Heart left ventricle (tissue), 16 donors: ENCODE data around the gene CCDC7. TPM values are rescaled to one million over a fixed set of nuclear protein-coding genes. Genes with fewer than 3 reads are reported as not detected.

Experiments
- ATAC-seq, 4 donors: fragments of 200-7000 bp; cut with Tn5 transposase; one replicate each; pipeline ENCODE4 v1.9.1; 2020 to 2022; ENCODE audit warnings: moderate library complexity in 4 of 4, mild to moderate bottlenecking in 3 of 4, moderate number of reproducible peaks in 1 of 4
- DNase-seq, 5 donors: peaks; one replicate each; pipeline ENCODE4 v3.0.0-alpha.2; 2020
- H3K27ac ChIP-seq, 12 donors: fragments of 200-600 bp; sonication (generic) in 4 of 12; one replicate each; pipeline versions ENCODE4 v1.5.0 to v1.8.0; 2016 to 2022; ENCODE audit warnings: mild to moderate bottlenecking in 2 of 12
- H3K27me3 ChIP-seq, 9 donors: fragments of 200-600 bp; sonication (generic) in 2 of 9; one replicate each; pipeline versions ENCODE4 v1.5.1 to v1.8.0; 2016 to 2022; ENCODE audit warnings: mild to moderate bottlenecking in 3 of 9
- H3K36me3 ChIP-seq, 9 donors: fragments of 200-600 bp; sonication (generic) in 2 of 9; one replicate each; pipeline versions ENCODE4 v1.5.0 to v1.8.0; 2018 to 2022; ENCODE audit warnings: mild to moderate bottlenecking in 2 of 9
- H3K4me1 ChIP-seq, 12 donors: fragments of 200-600 bp; sonication (generic) in 4 of 12; one replicate each; pipeline versions ENCODE4 v1.5.0 to v1.8.0; 2016 to 2022; ENCODE audit warnings: mild to moderate bottlenecking in 3 of 12
- H3K4me3 ChIP-seq, 12 donors: fragments of 200-600 bp; sonication (generic) in 4 of 12; one replicate each; pipeline versions ENCODE4 v1.5.0 to v1.8.0; 2017 to 2022; ENCODE audit warnings: mild to moderate bottlenecking in 9 of 12, moderate library complexity in 4 of 12
- H3K9me3 ChIP-seq, 12 donors: fragments of 200-600 bp; sonication (generic) in 4 of 12; one replicate each; pipeline versions ENCODE4 v1.5.0 to v1.8.0; 2016 to 2022; ENCODE audit warnings: mild to moderate bottlenecking in 1 of 12
- CTCF ChIP-seq, 12 donors: fragments of 200-600 bp; sonication (generic) in 4 of 12; IDR thresholded peaks; one replicate each; pipeline versions ENCODE4 v1.5.0 to v1.8.0; 2018 to 2022; ENCODE audit warnings: antibody characterized with exemption in 12 of 12, mild to moderate bottlenecking in 5 of 12
- POLR2A ChIP-seq, 2 donors: fragments of 450-650 bp; IDR thresholded peaks; one replicate each; pipeline ENCODE4 v1.6.1; 2017; ENCODE audit warnings: antibody characterized with exemption in 2 of 2, mild to moderate bottlenecking in 2 of 2, moderate library complexity in 2 of 2
- WGBS, 4 donors: extraction: QIAGEN DNeasy Blood & Tissue Kit in 2 of 4; methylation state at CpG; one replicate each; pipeline versions ENCODE4 v1.1.5 to v1.1.7; 2013 to 2018; 5-methylcytosine and 5-hydroxymethylcytosine counted together
- intact Hi-C, 10 donors: fragments of 100-400 bp; cut with DNase I; formaldehyde crosslinking; loops; one replicate each; pipeline versions ENCODE4 v1.11.1 to v1.14.2; 2022
- polyA plus RNA-seq, 2 donors: library from polyadenylated mRNA; stranded (reverse); fragments of 200-250 nt; gene quantifications; one replicate each; pipeline ENCODE4 v1.2.3, GENCODE V29; 2013
- total RNA-seq, 9 donors: library from RNA; depleted of rRNA in 2 of 9; stranded (reverse); fragments of >200 nt in 2 of 9; fragmentation: NEBNext Ultra II Directional in 3 of 9; extraction: Animal tissue kit (Norgen Biotek cat#: 25700) in 3 of 9; gene quantifications; one replicate each; pipeline versions ENCODE4 v1.1.0 to v1.2.4, GENCODE V29; 2016 to 2023
- donor health status: ischemic (EF 13 %, LVEDD 7.1; RV severe dilation, severe dysfunction).
- donor health status: healthy with polysubstance abuse.
- donor health status: DM: no; HTN: yes; CAD: no.
- donor health status: DM: no; HTN: no; CAD: no.
- donor health status: ischemic (EF 25% LVEDD 6.9; RV normal size, moderate dysfunction).
- donor health status: ischemic (EF 25% LVEDD 5.7; RV mildly dilated, moderate dysfunction).
- donor health status: healthy.
- donor health status: DM: yes; HTN: yes; CAD: no.
- donor health status: ischemic (EF 35%, LVEDD 5.7; RV mildly dilated, moderate dysfunction).
- donor health status: nonischemic (EF 11% LVEDD 7.7; RV severe dilation, severe dysfunction).
- donor health status: DM: yes; HTN: yes; CAD: no.
- donor health status: PGD.
- donor health status: ischemic (EF 29% LVEDD 5.4; RV normal size, mild dysfunction).
- donor health status: nonischemic (EF 23%, LVEDD 6.1; RV moderate dilation, normal function).

CCDC7 gene
- total and polyA plus RNA-seq, 11 donors, result 1.5 to 41.3 (median 22.4) TPM

- H3K4me3 ChIP-seq, result no peak overlapping the region
- 8 to 57% (median 34%) methylated on average over 2 of the region's 2 CpGs for WGBS, 4 donors
- TF ChIP-seq CTCF (IDR thresholded peaks at IDR 0.05) (no peak), POLR2A (IDR thresholded peaks at IDR 0.05) (no peak)
- DNase-seq (peak in 2 of 5 donors; percentile 10 to 26), ATAC-seq (peak; percentile 47 to 76 (median 72))
- H3K4me1 ChIP-seq, result peaks cover 0 to 15% (median 6%) of the 10 kb centered on the region in 12 donors
- peak overlapping the region in 10 of 12 donors; percentile 2 to 69 (median 62) for H3K27ac ChIP-seq
- intact Hi-C loops, result no loop called here
- peaks cover 0 to 9% (median 0%) of the 10 kb centered on the region in 12 donors for H3K9me3 ChIP-seq
- H3K36me3 ChIP-seq, result no peaks in the 10 kb centered on the region
- no peaks in the 10 kb centered on the region for H3K27me3 ChIP-seq
Measured at GRCh38 chr10:32417911-32418547, 27.9 kb upstream of the CCDC7 start.

GRCh38 chr10:32418572-32418971 lies 27.4 kb upstream of the CCDC7 start:
- peaks cover 0 to 12% (median 0%) of the 10 kb centered on the region in 12 donors for H3K9me3 ChIP-seq
- no peaks in the 10 kb centered on the region for H3K36me3 ChIP-seq
- DNase-seq, result no peak
- H3K4me1 ChIP-seq, result peaks cover 0 to 14% (median 6%) of the 10 kb centered on the region in 12 donors
- no peaks in the 10 kb centered on the region for H3K27me3 ChIP-seq
- H3K4me3 ChIP-seq, result no peak overlapping the region
- H3K27ac ChIP-seq, result peak overlapping the region in 5 of 12 donors; percentile 45 to 66 (median 63)
- intact Hi-C loops, result no loop called here
- WGBS, 4 donors, result 67 to 69% (median 68%) methylated on average over 3 of the region's 3 CpGs
- no peak for ATAC-seq
- TF ChIP-seq POLR2A (IDR thresholded peaks at IDR 0.05) (no peak), CTCF (IDR thresholded peaks at IDR 0.05) (no peak)

- H3K4me3 ChIP-seq, result no peak overlapping the region
- intact Hi-C loops, result no loop called here
- ATAC-seq (no peak), DNase-seq (no peak)
- TF ChIP-seq CTCF (IDR thresholded peaks at IDR 0.05) (no peak), POLR2A (IDR thresholded peaks at IDR 0.05) (no peak)
- peaks cover 0 to 12% (median 0%) of the 10 kb centered on the region in 12 donors for H3K9me3 ChIP-seq
- peaks cover 0 to 14% (median 6%) of the 10 kb centered on the region in 12 donors for H3K4me1 ChIP-seq
- WGBS, 4 donors, result 72 to 89% (median 83%) methylated on average over 1 of the region's 1 CpG
- H3K27me3 ChIP-seq, result no peaks in the 10 kb centered on the region
- no peak overlapping the region for H3K27ac ChIP-seq
- H3K36me3 ChIP-seq, result no peaks in the 10 kb centered on the region
Measured at GRCh38 chr10:32419615-32420014, 26.3 kb upstream of the CCDC7 start.

GRCh38 chr10:32426186-32426585 lies 19.8 kb upstream of the CCDC7 start:
- no peaks in the 10 kb centered on the region for H3K36me3 ChIP-seq
- no peaks in the 10 kb centered on the region for H3K27me3 ChIP-seq
- H3K27ac ChIP-seq, result no peak overlapping the region
- no peak for TF ChIP-seq POLR2A (IDR thresholded peaks at IDR 0.05)
- no peak for TF ChIP-seq CTCF (IDR thresholded peaks at IDR 0.05)
- ATAC-seq (no peak), DNase-seq (no peak)
- H3K4me3 ChIP-seq, result no peak overlapping the region
- WGBS, 4 donors, result 92 to 97% (median 95%) methylated on average over 2 of the region's 2 CpGs
- no peaks in the 10 kb centered on the region for H3K4me1 ChIP-seq
- H3K9me3 ChIP-seq, result peaks cover 0 to 12% (median 0%) of the 10 kb centered on the region in 12 donors
- intact Hi-C loops, result no loop called here
